Measurements from ENCODE around the gene BST1.
A peak's percentile ranks its signal among the peaks of the same experiment; 100 is the strongest.

Gene BST1

GRCh38 chr4:15778289-15779241, 75.7 kb downstream of the BST1 start, which contains the start of gene CD38:
TSS of gene CD38 (plus strand) at chr4:15778328. CDS start at chr4:15778415, 87 bp downstream.
- no peaks in the 10 kb centered on the region for H3K4me1 ChIP-seq (ENCODE audit: control insufficient read depth, insufficient read depth, low read length)
- no peaks in the 10 kb centered on the region for H3K36me3 ChIP-seq (ENCODE audit: control insufficient read depth, insufficient read depth, low read length)
- peak within 1 kb of the TSS; percentile 76 for H3K4me3 ChIP-seq (ENCODE audit: low read length)
- H3K27me3 ChIP-seq (ENCODE audit: control insufficient read depth, insufficient read depth, low read length) = no peaks in the 10 kb centered on the region
- peak within 1 kb of the TSS; percentile 49 for H3K9ac ChIP-seq (ENCODE audit: low read length)
- no peak within 1 kb of the TSS for H3K27ac ChIP-seq (ENCODE audit: low read depth, low read length)

- Histone ChIP-seq H3K9ac (ENCODE audit: low read length) (no peak overlapping the region), H3K27ac (ENCODE audit: low read depth, low read length) (no peak overlapping the region), H3K27me3 (ENCODE audit: control insufficient read depth, insufficient read depth, low read length) (no peaks in the 10 kb centered on the region), H3K36me3 (ENCODE audit: control insufficient read depth, insufficient read depth, low read length) (no peaks in the 10 kb centered on the region), H3K4me3 (ENCODE audit: low read length) (peak overlapping the region; percentile 76), H3K4me1 (ENCODE audit: control insufficient read depth, insufficient read depth, low read length) (no peaks in the 10 kb centered on the region)
Measured at GRCh38 chr4:15779306-15779705, 76.4 kb downstream of the BST1 start.

DNA sequence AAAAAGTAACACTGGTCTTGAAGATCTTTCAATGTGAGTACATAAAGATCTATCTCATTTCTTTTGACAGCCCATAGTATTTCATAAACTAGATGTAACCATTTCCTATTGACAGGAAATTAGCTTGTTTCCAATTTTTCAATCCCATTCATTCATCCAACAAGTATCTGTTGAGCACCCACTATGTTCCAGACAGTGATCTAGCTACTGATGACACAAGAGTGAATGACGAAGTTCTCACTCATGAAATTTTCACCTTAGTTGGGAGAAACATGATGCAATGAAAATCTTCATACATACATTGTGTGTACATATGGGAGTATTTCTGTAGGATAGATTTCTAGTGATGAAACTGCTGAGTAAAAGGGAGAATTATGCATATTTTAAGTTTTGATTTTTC, 76.9 kb downstream of the BST1 start:
- Histone ChIP-seq H3K4me3 (ENCODE audit: low read length) (peak overlapping the region; percentile 76), H3K27me3 (ENCODE audit: control insufficient read depth, insufficient read depth, low read length) (no peaks in the 10 kb centered on the region), H3K9ac (ENCODE audit: low read length) (no peak overlapping the region), H3K36me3 (ENCODE audit: control insufficient read depth, insufficient read depth, low read length) (no peaks in the 10 kb centered on the region), H3K27ac (ENCODE audit: low read depth, low read length) (no peak overlapping the region), H3K4me1 (ENCODE audit: control insufficient read depth, insufficient read depth, low read length) (no peaks in the 10 kb centered on the region)

DNA sequence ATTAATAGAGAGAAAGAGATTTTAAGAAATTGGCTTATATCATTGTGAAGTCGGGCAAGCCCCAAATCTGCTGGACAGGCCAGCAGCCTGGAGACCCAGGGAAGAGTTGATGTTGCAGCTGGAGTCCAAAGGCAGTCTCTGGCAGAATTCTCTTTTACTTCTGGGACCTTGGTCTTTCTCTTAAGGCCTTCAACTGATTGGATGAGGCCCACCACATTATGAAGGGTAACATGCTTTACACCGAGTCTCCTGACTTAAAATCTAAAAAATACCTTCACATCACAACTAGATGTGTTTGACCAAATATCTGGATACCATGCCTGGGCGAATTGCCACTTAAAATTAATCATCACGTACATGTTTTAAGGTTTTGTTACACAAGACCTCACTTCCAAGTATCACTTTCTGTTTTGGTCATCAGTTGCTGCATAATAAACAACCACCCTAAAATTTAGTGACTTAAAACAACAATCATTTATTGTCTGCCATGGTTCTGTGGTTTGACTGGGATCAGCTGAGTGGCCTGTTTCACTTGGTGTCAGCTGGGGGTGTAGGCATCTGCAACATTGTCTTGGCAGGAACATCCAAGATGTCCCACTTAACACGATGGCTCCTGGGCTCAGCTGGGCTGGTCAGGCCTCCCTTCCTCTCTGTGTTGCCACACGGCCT, 78.7 kb downstream of the BST1 start:
- H3K27me3 ChIP-seq (ENCODE audit: control insufficient read depth, insufficient read depth, low read length) = no peaks in the 10 kb centered on the region
- H3K4me3 ChIP-seq (ENCODE audit: low read length) = no peak overlapping the region
- H3K36me3 ChIP-seq (ENCODE audit: control insufficient read depth, insufficient read depth, low read length) = no peaks in the 10 kb centered on the region
- no peak overlapping the region for H3K27ac ChIP-seq (ENCODE audit: low read depth, low read length)
- H3K9ac ChIP-seq (ENCODE audit: low read length) = no peak overlapping the region
- H3K4me1 ChIP-seq (ENCODE audit: control insufficient read depth, insufficient read depth, low read length) = no peaks in the 10 kb centered on the region

Data from rectal smooth muscle tissue (tissue), 1 donor.